Stimulated activated CD4-positive, alpha-beta T cell treated with anti-CD3 and anti-CD28 coated beads, Interleukin-4, amount 100 ng/mL, for 48 hours (primary cell): ENCODE measurements around the gene YWHAQ.

Experiments
- DNase-seq, 2 donors: peaks; one replicate each; pipeline ENCODE4 v3.0.0-alpha.2; 2020; ENCODE audit warnings: low read depth in 2 of 2

The YWHAQ gene

GRCh38 chr2:9630736-9631552 lies at the start of gene YWHAQ:
TSS of gene YWHAQ (minus strand) at chr2:9630997. CDS start at chr2:9630452, 545 bp downstream.
- peak; percentile 93 to 98 for DNase-seq

DNA sequence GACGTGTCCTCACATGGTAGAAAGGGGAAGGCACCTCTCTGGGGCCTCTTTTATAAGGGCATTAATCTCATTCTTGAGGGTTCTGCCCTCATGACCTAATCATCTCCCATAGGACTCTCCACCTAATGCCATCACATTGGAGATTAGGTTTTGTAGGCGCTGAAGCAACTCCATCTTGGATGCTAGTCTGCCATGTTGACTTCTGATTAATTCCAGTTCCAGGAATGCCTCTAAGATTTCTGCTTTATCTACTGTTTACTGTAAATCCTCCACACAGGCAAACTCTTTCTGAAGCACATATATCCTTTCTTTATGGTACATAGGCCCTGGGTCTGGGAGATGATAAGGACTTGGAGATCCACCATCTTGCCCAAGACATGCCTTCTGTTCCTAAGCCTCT lies 49.3 kb upstream of the YWHAQ start:
- no peak for DNase-seq

DNA sequence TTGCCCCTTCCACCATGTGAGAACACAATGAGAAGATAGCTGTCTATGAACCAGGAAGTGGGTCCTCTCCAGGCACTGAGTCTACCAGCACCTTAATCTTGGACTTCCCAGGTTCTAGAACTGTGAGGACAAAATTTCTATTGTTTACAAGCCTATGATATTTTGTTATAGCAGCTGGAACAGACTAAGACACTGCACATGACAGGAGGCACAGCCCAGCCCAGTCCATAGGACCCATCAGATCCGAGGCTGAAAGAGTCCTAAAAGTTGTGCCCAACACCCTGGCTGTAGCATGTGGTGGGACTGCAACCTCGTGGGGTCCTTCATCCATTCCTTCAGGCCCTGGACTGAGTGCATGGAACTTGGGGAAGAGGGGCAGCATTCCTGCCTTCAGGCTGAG lies 48.4 kb upstream of the YWHAQ start:
- no peak for DNase-seq

DNA sequence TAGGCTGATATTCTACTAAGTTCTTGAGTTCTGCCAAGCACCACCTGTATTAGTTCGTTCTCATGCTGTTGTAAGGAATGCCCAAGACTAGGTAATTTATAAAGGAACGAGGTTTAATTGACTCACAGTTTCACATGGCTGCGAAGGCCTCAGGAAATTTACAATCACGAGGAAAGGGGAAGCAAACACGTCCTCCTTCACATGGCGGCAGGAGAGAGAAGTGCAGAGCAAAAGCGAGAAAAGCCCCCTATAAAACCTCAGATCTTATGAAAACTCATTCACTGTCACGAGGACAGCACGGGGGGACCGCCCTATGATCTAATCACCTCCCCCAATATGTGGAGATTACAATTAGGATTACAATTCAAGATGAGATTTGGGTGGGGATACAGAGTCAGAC lies 47.7 kb upstream of the YWHAQ start:
- DNase-seq = no peak

DNA sequence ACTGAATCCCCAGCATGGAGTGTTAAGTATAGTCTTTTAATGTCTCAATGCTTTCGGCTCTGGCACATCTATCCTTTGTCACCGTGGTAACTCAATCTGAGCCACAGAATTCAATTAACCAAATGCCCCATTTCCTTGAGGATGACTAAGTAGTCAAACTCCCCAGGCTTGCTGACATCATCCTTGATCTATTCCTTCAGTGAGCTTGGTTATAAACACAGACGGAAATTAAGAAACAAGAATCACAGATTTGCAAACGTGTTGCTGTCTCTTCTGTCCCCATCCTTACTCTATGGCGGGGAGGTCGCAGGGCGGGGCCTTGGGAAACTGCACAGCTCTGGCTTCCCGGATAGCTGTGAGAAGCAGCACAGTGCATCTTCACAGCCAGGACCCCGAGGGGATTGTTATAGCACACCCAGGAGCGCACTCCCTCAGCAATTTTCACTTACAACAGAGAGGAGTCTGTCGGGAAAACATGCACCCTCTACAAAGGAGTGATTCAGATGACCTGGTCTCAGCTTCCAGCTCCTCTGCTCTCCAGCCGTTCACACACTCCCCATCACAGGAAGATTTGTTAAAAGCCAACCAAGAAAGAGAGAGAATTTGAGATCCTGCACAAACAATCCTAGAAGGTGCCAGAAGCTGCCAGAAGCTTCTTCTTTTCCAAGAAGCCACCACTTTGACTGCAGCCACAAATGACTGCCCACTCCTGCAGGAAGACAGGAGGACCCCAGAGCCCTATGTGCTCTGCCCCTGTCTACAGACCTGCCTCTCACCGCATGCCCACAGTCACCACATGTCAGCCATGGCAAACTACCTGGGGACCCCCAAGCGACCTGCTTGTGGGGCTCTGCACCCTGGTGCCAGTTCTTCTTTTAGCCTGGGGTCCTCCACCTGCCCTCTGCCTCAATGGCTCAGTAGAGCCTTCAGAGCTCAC lies 44.9 kb upstream of the YWHAQ start:
- no peak for DNase-seq

DNA sequence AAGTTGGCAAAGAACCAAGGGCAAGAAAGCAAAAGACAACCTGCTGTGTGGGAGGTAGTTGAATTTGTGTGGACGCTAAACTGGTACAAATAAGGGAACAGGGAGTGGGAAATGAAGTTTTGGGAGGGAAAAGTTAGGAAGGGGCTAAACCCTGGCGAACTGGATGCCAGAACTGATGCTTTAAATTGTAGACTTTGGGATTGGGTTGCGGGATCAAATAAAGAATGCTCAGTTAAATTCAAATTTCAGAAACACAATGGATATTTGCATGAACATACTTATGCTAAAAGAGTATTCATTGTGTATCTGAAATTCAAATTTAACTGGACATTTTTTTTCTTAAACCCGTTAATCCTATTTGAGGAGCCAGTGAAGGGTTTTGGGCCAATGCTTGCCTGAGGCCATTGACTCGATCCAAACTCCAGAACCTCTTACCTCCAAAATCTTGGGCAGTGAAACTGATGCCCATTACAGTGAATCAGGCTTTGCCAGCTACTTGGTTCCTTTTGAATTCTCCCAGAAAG lies 44.2 kb upstream of the YWHAQ start:
- DNase-seq = no peak

GRCh38 chr2:9673914-9674481 lies 43.2 kb upstream of the YWHAQ start:
- DNase-seq = no peak

DNA sequence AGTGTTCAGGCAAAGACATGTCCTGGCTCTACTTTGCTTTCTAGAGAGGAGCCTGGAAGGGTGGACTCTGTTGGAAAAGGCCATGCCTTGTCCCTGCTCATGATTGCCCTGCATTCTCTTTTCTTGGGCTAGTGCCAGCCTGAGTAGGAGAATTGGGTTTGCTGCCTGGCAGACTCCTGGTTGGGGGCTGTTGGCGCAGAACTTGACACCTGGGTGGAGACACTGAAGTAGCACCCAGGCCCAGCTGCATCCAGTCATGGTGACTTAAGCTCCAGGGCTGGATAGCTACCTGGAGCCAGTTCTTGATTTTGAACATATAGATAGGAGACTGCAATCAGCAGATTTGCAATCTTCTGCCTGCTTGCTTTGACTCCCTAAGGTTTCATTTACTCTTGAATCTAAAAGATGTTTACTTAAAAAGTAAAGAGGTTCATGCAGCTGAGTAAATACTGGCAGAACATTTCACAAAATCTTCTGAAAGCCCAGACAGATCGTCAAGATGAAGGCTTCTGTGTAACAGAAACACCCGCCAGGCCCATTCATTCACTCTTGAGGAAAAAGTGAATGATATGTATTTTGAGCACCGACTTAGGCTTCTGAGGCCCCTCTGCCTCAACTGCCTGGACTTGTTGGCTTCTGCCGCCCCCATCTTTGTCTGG lies 38.0 kb upstream of the YWHAQ start:
- DNase-seq = no peak

GRCh38 chr2:9667826-9668225 lies 37.0 kb upstream of the YWHAQ start:
- DNase-seq = no peak

DNA sequence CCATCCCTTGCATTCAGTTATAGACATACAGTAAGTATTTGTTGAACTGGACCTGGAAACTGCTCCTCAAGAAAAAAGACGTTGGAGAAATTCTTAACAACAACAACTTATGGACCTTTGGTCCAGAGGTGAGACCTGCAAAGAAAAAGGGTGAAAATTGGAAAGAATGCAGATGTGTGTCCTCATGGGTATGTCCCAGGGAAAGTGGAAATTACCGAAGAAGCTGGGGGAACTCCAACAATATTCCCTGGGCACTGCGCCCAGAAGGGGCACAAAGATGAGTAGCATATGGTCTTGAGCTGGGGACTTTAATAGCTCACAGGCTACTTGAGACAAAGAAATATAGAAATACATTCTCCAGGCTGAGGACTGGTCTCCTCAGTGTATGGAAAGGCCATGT lies 35.5 kb upstream of the YWHAQ start:
- DNase-seq = no peak

GRCh38 chr2:9665898-9666297 lies 35.1 kb upstream of the YWHAQ start:
- no peak for DNase-seq

DNA sequence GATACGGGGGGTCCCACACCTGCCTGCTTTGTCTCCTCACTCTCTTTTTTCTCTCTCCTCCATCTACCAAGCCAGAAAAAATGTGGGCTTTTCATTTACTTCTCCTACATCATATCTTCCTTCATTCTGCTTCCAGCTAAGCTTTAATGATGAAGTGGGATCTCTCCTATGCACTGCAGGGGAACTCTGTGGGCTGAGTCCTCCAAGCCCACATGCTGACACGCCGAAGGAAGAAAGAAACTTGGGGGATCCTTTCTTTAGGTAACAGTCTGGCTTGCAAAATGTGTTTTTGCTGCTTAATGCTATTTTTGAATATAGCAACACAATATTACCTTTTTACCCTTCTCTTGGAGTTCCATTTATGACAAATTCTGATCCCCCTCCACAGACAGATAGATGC lies 33.6 kb upstream of the YWHAQ start:
- no peak for DNase-seq

- no peak for DNase-seq
These were observed 32.4 kb upstream of the YWHAQ start for GRCh38 chr2:9663008-9663879.

- DNase-seq = no peak
These were observed 30.5 kb upstream of the YWHAQ start for GRCh38 chr2:9661261-9661660.

DNA sequence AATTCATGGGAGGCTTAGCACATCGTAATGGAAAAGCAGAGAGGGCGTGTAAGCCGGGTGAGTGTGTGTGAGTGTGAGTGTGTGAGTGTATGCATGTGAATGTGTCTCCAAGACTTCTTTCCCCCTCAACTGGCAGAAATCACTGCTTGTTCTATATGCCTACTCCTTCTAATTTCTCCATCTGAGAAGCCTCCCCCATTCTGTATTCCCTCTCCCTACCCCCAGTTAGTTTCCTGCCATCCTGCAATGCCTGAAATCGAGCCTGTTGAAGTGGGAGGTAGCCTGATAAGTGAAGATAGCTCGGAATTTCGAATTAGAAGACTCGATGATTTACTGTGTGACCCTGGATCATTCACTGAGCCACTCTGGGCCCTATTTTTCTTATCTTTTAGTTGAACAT lies 30.0 kb upstream of the YWHAQ start:
- DNase-seq = no peak

DNA sequence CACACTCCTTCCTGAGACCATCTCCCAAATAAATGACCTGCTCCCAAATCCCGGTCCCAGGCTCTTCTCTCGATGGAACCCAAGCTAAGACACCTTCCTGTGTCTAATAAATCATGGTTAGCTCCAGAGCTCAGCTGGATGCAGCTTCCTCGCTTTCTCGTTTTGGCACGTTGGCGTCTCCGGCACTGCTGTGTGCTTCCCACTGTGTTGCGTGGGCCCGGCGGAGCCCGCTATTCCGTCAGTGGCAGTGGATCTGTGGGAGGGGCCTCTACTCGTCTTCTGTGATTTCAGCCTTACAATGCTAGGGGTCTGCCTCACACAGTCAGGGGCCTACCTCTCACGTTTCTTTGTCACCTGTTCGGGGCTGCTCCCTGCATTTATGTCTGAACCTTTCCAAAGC lies 29.4 kb upstream of the YWHAQ start:
- no peak for DNase-seq

DNA sequence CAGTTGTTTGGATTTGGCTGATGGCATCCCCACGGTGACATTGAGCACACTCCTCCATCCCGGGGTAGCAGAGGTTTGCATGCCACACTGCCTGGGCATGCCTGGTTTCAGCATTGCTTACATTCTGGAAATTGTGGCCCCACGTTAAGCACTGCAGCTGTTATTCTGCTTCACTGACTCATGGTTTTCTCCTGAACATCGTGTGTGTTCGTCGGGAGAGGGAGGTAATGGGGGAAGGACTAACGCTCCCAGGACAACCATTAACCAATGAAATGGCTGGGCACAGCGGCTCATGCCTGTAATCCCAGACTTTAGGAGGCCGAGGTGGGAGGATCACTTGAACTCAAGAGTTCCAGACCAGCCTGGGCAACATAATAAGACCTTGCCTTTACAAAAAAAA lies 28.2 kb upstream of the YWHAQ start:
- no peak for DNase-seq

GRCh38 chr2:9657731-9658130 lies 26.9 kb upstream of the YWHAQ start:
- no peak for DNase-seq

- DNase-seq = no peak
These were observed 26.3 kb upstream of the YWHAQ start for GRCh38 chr2:9657083-9657482.

GRCh38 chr2:9656270-9656766 lies 25.5 kb upstream of the YWHAQ start:
- peak; percentile 51 to 70 for DNase-seq
